NCI-H82 (cell line): ENCODE data around the gene LDB2.

Experiments
- DNase-seq: peaks from one replicate; lab custom pipeline; 2025; lab: John Stamatoyannopoulos, UW

LDB2 gene

GRCh38 chr4:16802044-16802443, 96.4 kb downstream of the LDB2 start:
- DNase-seq: no peak

GRCh38 chr4:16801356-16801755, 97.1 kb downstream of the LDB2 start:
- DNase-seq: no peak

- DNase-seq: peak; percentile 33
Observed at GRCh38 chr4:16794816-16795445, 103.5 kb downstream of the LDB2 start.

GRCh38 chr4:16791460-16791859, 107.0 kb downstream of the LDB2 start:
- no peak for DNase-seq

GRCh38 chr4:16790508-16790907, 107.9 kb downstream of the LDB2 start:
- no peak for DNase-seq

- no peak for DNase-seq
Observed at GRCh38 chr4:16788868-16789267, 109.6 kb downstream of the LDB2 start.

- DNase-seq: peak; percentile 49
Observed at GRCh38 chr4:16785793-16786527, 112.5 kb downstream of the LDB2 start.

- DNase-seq: no peak
Observed at GRCh38 chr4:16783119-16783518, 115.3 kb downstream of the LDB2 start.

GRCh38 chr4:16779028-16779675, 119.3 kb downstream of the LDB2 start:
- no peak for DNase-seq

- DNase-seq: no peak
Observed at GRCh38 chr4:16777726-16778125, 120.7 kb downstream of the LDB2 start.

GRCh38 chr4:16775411-16776154, 122.9 kb downstream of the LDB2 start:
- DNase-seq: peak; percentile 25

GRCh38 chr4:16772366-16772850, 126.0 kb downstream of the LDB2 start:
- DNase-seq: no peak

GRCh38 chr4:16770710-16771285, 127.6 kb downstream of the LDB2 start:
- DNase-seq: no peak

- no peak for DNase-seq
Observed at GRCh38 chr4:16767861-16768260, 130.6 kb downstream of the LDB2 start.

GRCh38 chr4:16767251-16767650, 131.2 kb downstream of the LDB2 start:
- no peak for DNase-seq

GRCh38 chr4:16765546-16765945, 132.9 kb downstream of the LDB2 start:
- DNase-seq: no peak

- peak; percentile 3 for DNase-seq
Observed at GRCh38 chr4:16764622-16765021, 133.8 kb downstream of the LDB2 start.

GRCh38 chr4:16760617-16761363, 137.7 kb downstream of the LDB2 start:
- DNase-seq: no peak

- no peak for DNase-seq
Observed at GRCh38 chr4:16759931-16760582, 138.4 kb downstream of the LDB2 start.

- DNase-seq: no peak
Observed at GRCh38 chr4:16758816-16759215, 139.6 kb downstream of the LDB2 start.

GRCh38 chr4:16758255-16758654, 140.2 kb downstream of the LDB2 start:
- DNase-seq: no peak
